Vagina (tissue), 2 donors: ENCODE measurements around the gene DSP.

Experiments used
- POLR2AphosphoS5 ChIP-seq, 2 donors: sonication (generic); formaldehyde crosslinking; IDR thresholded peaks; one replicate each; pipeline ENCODE4 v1.9.0; 2017; ENCODE audit warnings: antibody characterized with exemption in 2 of 2, mild to moderate bottlenecking in 2 of 2, low read depth in 1 of 2; ENCODE audit not compliant: insufficient read depth in 1 of 2
- TF ChIP-seq, protein P1 (sequence below), 3 experiments: fragments of 450-650 bp in 2 of 3; fragments of 200-600 bp in 1 of 3; sonication (generic) in 1 of 3; IDR thresholded peaks; one replicate each; pipeline ENCODE4 v1.5.1; 2017 to 2019; ENCODE audit warnings: antibody characterized with exemption in 3 of 3, mild to moderate bottlenecking in 2 of 3, moderate library complexity in 2 of 3

DNA sequence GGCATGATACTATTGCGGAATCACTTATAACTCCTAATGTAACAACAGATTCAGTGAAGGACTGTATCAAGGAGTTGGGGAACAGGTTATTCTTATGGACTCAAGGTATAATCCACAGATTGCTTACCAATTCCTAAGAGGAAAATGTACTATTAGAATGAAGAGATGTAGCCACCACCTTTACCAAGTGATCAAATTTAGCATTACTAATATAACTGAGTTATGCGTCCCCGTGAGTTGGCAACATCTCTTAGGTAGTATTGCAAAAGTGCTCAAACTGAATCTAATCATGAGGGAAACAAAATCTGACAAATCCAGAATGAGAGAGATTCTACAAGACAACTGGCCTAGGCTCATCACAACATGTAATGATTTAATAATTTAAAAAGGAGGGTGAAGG lies 47.8 kb downstream of the DSP start:
- TF ChIP-seq, protein P1, sequence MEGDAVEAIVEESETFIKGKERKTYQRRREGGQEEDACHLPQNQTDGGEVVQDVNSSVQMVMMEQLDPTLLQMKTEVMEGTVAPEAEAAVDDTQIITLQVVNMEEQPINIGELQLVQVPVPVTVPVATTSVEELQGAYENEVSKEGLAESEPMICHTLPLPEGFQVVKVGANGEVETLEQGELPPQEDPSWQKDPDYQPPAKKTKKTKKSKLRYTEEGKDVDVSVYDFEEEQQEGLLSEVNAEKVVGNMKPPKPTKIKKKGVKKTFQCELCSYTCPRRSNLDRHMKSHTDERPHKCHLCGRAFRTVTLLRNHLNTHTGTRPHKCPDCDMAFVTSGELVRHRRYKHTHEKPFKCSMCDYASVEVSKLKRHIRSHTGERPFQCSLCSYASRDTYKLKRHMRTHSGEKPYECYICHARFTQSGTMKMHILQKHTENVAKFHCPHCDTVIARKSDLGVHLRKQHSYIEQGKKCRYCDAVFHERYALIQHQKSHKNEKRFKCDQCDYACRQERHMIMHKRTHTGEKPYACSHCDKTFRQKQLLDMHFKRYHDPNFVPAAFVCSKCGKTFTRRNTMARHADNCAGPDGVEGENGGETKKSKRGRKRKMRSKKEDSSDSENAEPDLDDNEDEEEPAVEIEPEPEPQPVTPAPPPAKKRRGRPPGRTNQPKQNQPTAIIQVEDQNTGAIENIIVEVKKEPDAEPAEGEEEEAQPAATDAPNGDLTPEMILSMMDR (IDR thresholded peaks at IDR 0.05): no peak
- TF ChIP-seq POLR2AphosphoS5 (IDR thresholded peaks at IDR 0.05; ENCODE audit: insufficient read depth in 1 of 2, low read depth in 1 of 2): no peak
